CD14-positive monocyte (primary cell): Measurements from ENCODE around the gene ERGIC1. TPM values are rescaled to one million over a fixed set of nuclear protein-coding genes. Genes with fewer than 3 reads are reported as not detected.

Experiments
- DNase-seq, 3 donors: peaks; one replicate each; pipeline ENCODE4 v3.0.0-alpha.2; 2011 to 2022
- H2AFZ ChIP-seq: 2 replicates; pipeline ENCODE4 v1.6.0; 2012; ENCODE audit warnings: mild to moderate bottlenecking, low read depth, low read length, inconsistent platforms; ENCODE audit not compliant: insufficient read depth, poor library complexity, severe bottlenecking
- H3K27ac ChIP-seq, 2 donors: 1 replicate in 1 of 2; 2 replicates in 1 of 2; pipeline ENCODE4 v1.5.1; 2012 to 2013; ENCODE audit warnings: low read length in 2 of 2, control low read depth in 1 of 2, inconsistent platforms in 1 of 2, low read depth in 1 of 2, mild to moderate bottlenecking in 1 of 2
- H3K27me3 ChIP-seq, 2 donors: one replicate each; pipeline versions ENCODE4 v1.6.0 to v1.6.1; 2011 to 2013; ENCODE audit warnings: low read length in 2 of 2; ENCODE audit not compliant: control insufficient read depth in 2 of 2, insufficient read depth in 2 of 2
- H3K36me3 ChIP-seq, 2 donors: replicated peaks in 1 of 2; 1 replicate in 1 of 2; 2 replicates in 1 of 2; pipeline versions ENCODE4 v1.5.1 to v1.6.1; 2012 to 2013; ENCODE audit warnings: low read length in 2 of 2, control low read depth in 1 of 2, inconsistent platforms in 1 of 2, mild to moderate bottlenecking in 1 of 2; ENCODE audit not compliant: insufficient read depth in 2 of 2, control insufficient read depth in 1 of 2
- H3K4me1 ChIP-seq, 2 donors: 1 replicate in 1 of 2; 2 replicates in 1 of 2; pipeline versions ENCODE4 v1.5.1 to v1.6.1; 2012 to 2013; ENCODE audit warnings: low read length in 2 of 2, control low read depth in 1 of 2, inconsistent platforms in 1 of 2, mild to moderate bottlenecking in 1 of 2, moderate library complexity in 1 of 2; ENCODE audit not compliant: insufficient read depth in 2 of 2, control insufficient read depth in 1 of 2
- H3K4me2 ChIP-seq: replicated peaks from 2 replicates; pipeline ENCODE3; 2012; ENCODE audit warnings: low read length, moderate library complexity, mild to moderate bottlenecking; ENCODE audit not compliant: poor library complexity, severe bottlenecking; ENCODE audit errors: extremely low read depth
- H3K4me3 ChIP-seq, 3 experiments: fragments of 200-600 bp in 1 of 3; sonication (generic) in 1 of 3; replicated peaks in 1 of 3; 1 replicate in 2 of 3; 2 replicates in 1 of 3; pipeline ENCODE4 v1.5.1; 2011 to 2013; ENCODE audit warnings: low read length in 3 of 3, mild to moderate bottlenecking in 3 of 3, control low read depth in 2 of 3, low read depth in 2 of 3, inconsistent platforms in 1 of 3, moderate library complexity in 1 of 3
- H3K79me2 ChIP-seq: 2 replicates; pipeline ENCODE4 v1.6.0; 2012; ENCODE audit warnings: mild to moderate bottlenecking, control low read depth, inconsistent platforms, low read length, moderate library complexity; ENCODE audit not compliant: insufficient read depth
- H3K9ac ChIP-seq: 2 replicates; pipeline ENCODE4 v1.6.0; 2017; ENCODE audit warnings: low read length, mild to moderate bottlenecking; ENCODE audit not compliant: insufficient read depth, poor library complexity, severe bottlenecking
- H3K9me3 ChIP-seq, 2 donors: replicated peaks in 1 of 2; 1 replicate in 1 of 2; 2 replicates in 1 of 2; pipeline versions ENCODE4 v1.5.1 to v1.6.1; 2012 to 2013; ENCODE audit warnings: low read length in 2 of 2, control low read depth in 1 of 2; ENCODE audit not compliant: control insufficient read depth in 1 of 2, insufficient read depth in 1 of 2
- H4K20me1 ChIP-seq: 2 replicates; pipeline ENCODE4 v1.6.0; 2012; ENCODE audit warnings: mild to moderate bottlenecking, low read length, control low read depth, moderate library complexity; ENCODE audit not compliant: insufficient read depth
- H3K27ac Mint-ChIP-seq, 7 donors: one replicate each; pipeline ENCODE4 v1.8.0; 2020; ENCODE audit warnings: mild to moderate bottlenecking in 7 of 7, mixed read lengths in 7 of 7, moderate library complexity in 6 of 7, inconsistent platforms in 2 of 7
- H3K27me3 Mint-ChIP-seq, 3 donors: one replicate each; pipeline ENCODE4 v1.8.0; 2021 to 2022; ENCODE audit warnings: low read depth in 3 of 3, mild to moderate bottlenecking in 3 of 3, mixed read lengths in 3 of 3, moderate library complexity in 3 of 3, inconsistent platforms in 1 of 3
- H3K36me3 Mint-ChIP-seq, 2 donors: one replicate each; pipeline ENCODE4 v1.8.0; 2020; ENCODE audit warnings: mixed read lengths in 2 of 2, inconsistent platforms in 1 of 2, mild to moderate bottlenecking in 1 of 2
- H3K4me1 Mint-ChIP-seq: one replicate; pipeline ENCODE4 v1.8.0; 2020; ENCODE audit warnings: mild to moderate bottlenecking, mixed read lengths
- H3K4me3 Mint-ChIP-seq, 2 donors: one replicate each; pipeline ENCODE4 v1.8.0; 2020; ENCODE audit warnings: mild to moderate bottlenecking in 2 of 2, mixed read lengths in 2 of 2, moderate library complexity in 1 of 2
- H3K9me3 Mint-ChIP-seq, 7 donors: one replicate each; pipeline ENCODE4 v1.8.0; 2020 to 2022; ENCODE audit warnings: mixed read lengths in 7 of 7, mild to moderate bottlenecking in 6 of 7, moderate library complexity in 6 of 7, inconsistent platforms in 2 of 7
- CTCF ChIP-seq: fragments of 200-600 bp; IDR thresholded peaks from one replicate; pipeline ENCODE4 v1.8.0; 2022; ENCODE audit warnings: antibody characterized with exemption, mild to moderate bottlenecking
- WGBS: methylation state at CpG from one replicate; pipeline ENCODE4 v1.1.5; 2013; ENCODE audit warnings: missing lambda C conversion rate; ENCODE audit not compliant: insufficient coverage; 5-methylcytosine and 5-hydroxymethylcytosine counted together
- intact Hi-C, 2 donors: fragments of 100-400 bp; cut with micrococcal nuclease; formaldehyde crosslinking; loops; one replicate each; pipeline versions ENCODE4 v1.15.0 to v1.15.1; 2023
- polyA plus RNA-seq, 3 donors: library from polyadenylated mRNA; depleted of rRNA in 1 of 3; unstranded in 2 of 3; stranded (reverse) in 1 of 3; fragments of 300-500 nt in 2 of 3; fragments of >200 nt in 1 of 3; fragmentation: Illumina TruSeq in 2 of 3; gene quantifications; 1 replicate in 2 of 3; 2 replicates in 1 of 3; pipeline ENCODE4 v1.2.3, GENCODE V29; 2012 to 2021

The ERGIC1 gene
- polyA plus RNA-seq, 3 donors = 28.3 to 76.2 (median 34.1) TPM

GRCh38 chr5:172904312-172904642 is 70.2 kb downstream of the ERGIC1 start:
- no peak overlapping the region for H3K4me3 Mint-ChIP-seq
- Histone ChIP-seq H3K27ac (no peak overlapping the region), H3K27me3 (no peaks in the 10 kb centered on the region), H3K9ac (no peak overlapping the region), H2AFZ (no peak overlapping the region), H3K79me2 (no peaks in the 10 kb centered on the region), H3K4me2 (no peak overlapping the region), H3K4me3 (no peak overlapping the region), H3K36me3 (peaks cover 2 to 16% of the 10 kb centered on the region in 2 donors), H3K9me3 (no peaks in the 10 kb centered on the region), H4K20me1 (no peaks in the 10 kb centered on the region), H3K4me1 (no peaks in the 10 kb centered on the region)
- intact Hi-C loops = no loop called here
- no peaks in the 10 kb centered on the region for H3K9me3 Mint-ChIP-seq
- peaks cover 0 to 1% (median 0%) of the 10 kb centered on the region in 3 donors for H3K27me3 Mint-ChIP-seq
- DNase-seq = no peak
- peak overlapping the region in 5 of 7 donors; percentile 36 to 77 (median 60) for H3K27ac Mint-ChIP-seq
- H3K4me1 Mint-ChIP-seq = peaks cover 16% of the 10 kb centered on the region
- TF ChIP-seq CTCF = no peak
- WGBS = 64% methylated on average over 4 of the region's 4 CpGs
- H3K36me3 Mint-ChIP-seq = peaks cover 22 to 38% of the 10 kb centered on the region in 2 donors

- Mint-ChIP-seq H3K9me3 (no peaks in the 10 kb centered on the region), H3K27me3 (peaks cover 0 to 1% (median 0%) of the 10 kb centered on the region in 3 donors), H3K36me3 (peaks cover 26 to 37% of the 10 kb centered on the region in 2 donors), H3K4me1 (peaks cover 18% of the 10 kb centered on the region), H3K27ac (peak overlapping the region in 4 of 7 donors; percentile 19 to 81 (median 56)), H3K4me3 (no peak overlapping the region)
- DNase-seq = peak in 1 of 3 donors; percentile 30
- no peaks in the 10 kb centered on the region for H3K4me1 ChIP-seq
- no peak overlapping the region for H2AFZ ChIP-seq
- intact Hi-C loops = no loop called here
- no peaks in the 10 kb centered on the region for H3K9me3 ChIP-seq
- H3K9ac ChIP-seq = no peak overlapping the region
- H3K4me3 ChIP-seq = no peak overlapping the region
- H3K79me2 ChIP-seq = no peaks in the 10 kb centered on the region
- H3K4me2 ChIP-seq = no peak overlapping the region
- no peak overlapping the region for H3K27ac ChIP-seq
- WGBS = 79% methylated on average over 11 of the region's 13 CpGs
- H4K20me1 ChIP-seq = no peaks in the 10 kb centered on the region
- no peaks in the 10 kb centered on the region for H3K27me3 ChIP-seq
- H3K36me3 ChIP-seq = peaks cover 2 to 18% of the 10 kb centered on the region in 2 donors
- TF ChIP-seq CTCF = no peak
Observed at GRCh38 chr5:172904643-172905345, 70.7 kb downstream of the ERGIC1 start.
